GM21381 (cell line): ENCODE measurements around the gene MAP3K9.

Experiments
- ATAC-seq: cut with Tn5 transposase; IDR thresholded peaks from one replicate; pipeline ENCODE4 v1.9.1; 2021; ENCODE audit warnings: mild to moderate bottlenecking, moderate library complexity; ENCODE audit not compliant: unreplicated experiment

MAP3K9 gene

DNA sequence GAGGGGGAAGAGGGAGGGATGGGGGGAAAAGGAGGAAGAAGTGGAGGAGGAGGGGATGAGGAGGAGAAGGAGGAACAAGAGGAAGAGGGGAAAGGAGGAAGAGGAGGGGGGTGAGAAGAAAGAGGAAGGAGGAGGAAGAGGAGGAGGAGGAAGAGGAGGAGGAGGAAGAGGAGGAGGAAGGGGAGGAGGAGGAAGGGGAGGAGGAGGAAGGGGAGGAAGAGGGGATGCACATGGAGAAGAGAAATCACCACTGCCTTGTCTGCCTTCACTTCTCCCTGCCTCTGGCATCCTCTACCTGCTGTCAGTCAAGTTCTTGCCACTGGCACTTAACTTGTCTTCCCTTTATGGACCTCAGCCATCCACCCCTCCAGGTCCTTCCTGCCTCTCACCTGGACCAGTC, 107.7 kb downstream of the MAP3K9 start:
- no peak for ATAC-seq

DNA sequence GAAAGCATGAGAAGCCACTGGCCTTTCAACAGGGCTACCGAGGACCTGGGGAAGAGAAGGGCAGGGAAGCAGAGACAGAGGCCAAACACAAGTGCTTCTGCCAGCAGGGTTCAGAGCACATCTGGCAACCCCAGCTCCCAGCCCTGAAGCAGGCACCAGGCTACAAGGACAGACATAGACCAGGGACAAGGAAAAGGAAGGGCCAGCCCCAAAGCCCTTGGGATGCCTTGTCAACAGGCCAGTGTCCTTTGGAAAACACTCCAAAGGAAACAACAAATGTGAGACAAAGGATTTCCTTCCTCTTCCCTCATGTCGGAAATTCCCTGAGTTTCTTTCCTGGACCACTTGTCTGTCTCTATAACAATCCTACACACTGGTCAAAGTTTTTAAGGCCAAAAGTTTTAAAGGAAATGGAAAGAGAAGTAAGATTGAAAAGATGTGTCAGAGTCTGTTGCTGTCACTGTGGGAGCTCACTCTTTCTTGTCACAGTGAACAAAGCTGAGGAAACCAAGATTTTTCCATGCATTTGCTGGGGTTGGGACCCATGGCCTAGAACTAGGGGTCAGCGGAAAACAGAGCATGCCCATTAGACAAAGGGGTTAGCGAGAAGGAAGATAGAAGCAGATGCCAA, 108.2 kb downstream of the MAP3K9 start:
- ATAC-seq: no peak

DNA sequence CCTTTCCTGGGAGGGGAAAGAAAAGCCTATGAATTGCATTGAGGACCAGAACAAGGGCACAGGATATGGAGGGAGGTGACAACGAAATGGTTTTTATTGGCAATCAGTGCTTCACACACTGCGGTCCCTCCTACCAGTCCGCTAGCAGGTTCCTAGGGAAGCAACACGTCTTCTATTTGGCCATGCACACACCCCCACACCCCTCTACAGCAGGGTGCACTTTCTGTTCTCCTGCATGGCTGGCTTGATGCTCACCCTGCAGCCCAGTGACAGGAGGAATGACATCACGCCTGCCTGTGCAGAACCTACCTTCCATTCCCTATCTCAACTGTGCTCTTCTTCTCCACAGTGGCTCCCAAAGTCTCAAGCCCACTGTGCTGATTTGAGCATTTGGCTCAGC, 109.7 kb downstream of the MAP3K9 start:
- no peak for ATAC-seq

DNA sequence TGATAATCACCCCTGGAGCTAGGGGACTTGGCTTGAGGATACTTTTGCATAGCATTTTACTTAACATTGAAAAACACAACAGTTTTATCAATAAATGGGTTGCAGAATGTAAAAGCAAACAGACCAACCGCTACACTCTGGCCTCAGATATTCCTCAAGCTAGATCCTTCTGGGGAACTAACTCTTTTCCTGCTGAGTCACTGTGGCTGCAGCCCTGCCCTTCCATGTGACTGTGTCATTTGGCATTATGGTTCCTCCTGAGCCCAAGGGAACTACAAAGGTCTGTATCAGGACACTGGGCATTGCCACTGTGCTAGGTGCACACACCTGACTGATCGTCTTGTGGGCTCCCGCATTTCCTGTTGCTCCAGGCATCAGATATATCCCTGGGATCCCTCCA, 111.0 kb downstream of the MAP3K9 start:
- ATAC-seq: no peak

DNA sequence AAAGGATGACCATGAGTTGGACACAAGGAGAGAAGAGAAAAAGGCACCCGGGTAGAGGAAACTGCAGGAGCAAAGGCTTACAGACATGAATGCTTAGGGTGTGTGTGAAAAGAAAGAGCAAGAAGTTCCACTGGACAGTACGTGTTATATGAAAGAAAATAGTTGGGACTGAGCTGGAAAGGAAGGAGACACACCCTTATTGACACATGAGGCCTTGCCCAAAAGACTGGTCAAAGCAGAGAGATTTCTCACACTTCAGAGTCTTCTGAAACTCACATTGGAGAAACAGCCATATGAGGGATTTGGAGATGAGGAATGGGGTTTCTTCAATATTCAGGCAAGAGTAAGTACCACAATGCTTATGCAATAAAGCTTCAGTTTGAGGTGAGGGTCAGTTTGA, 111.6 kb downstream of the MAP3K9 start:
- ATAC-seq: no peak

DNA sequence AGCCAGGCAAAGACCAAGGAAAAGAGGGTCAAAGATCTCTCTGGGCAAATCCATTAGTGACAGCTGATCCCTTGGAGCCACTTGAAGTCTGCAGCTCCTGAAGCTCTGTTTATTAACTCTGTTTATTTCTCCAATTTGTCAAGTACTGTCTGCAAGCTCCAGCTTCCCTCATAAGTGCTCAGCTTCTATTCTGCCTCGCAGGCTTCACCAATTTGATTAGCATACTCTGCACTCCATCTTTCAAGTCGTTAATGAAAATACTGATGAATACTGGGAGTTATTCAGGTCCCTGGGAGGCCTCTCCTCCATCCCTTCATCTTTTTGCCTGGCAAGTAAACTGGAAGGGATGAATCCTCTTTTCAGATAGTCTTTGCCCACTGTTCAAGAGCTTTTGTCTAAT, 113.3 kb downstream of the MAP3K9 start:
- ATAC-seq: no peak

DNA sequence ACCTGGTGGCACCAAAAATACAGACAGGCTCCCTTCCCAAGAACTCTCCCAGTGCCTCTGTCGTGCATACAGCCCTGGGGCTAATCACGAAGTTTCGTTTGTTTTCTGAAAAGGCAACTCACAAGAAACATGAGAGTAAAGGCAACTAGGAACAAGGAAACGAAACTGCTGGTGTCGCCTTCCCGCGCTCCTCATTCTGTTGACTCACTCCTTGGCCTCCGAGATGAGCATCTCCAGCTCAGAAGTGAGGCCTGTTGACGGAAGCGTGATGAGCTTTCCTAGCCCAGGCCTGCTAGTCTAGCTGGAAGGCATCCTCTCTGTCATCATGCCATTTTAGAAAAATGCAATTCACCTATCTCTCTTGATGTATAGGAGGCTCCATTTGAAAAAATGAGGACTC, 117.1 kb downstream of the MAP3K9 start:
- no peak for ATAC-seq

DNA sequence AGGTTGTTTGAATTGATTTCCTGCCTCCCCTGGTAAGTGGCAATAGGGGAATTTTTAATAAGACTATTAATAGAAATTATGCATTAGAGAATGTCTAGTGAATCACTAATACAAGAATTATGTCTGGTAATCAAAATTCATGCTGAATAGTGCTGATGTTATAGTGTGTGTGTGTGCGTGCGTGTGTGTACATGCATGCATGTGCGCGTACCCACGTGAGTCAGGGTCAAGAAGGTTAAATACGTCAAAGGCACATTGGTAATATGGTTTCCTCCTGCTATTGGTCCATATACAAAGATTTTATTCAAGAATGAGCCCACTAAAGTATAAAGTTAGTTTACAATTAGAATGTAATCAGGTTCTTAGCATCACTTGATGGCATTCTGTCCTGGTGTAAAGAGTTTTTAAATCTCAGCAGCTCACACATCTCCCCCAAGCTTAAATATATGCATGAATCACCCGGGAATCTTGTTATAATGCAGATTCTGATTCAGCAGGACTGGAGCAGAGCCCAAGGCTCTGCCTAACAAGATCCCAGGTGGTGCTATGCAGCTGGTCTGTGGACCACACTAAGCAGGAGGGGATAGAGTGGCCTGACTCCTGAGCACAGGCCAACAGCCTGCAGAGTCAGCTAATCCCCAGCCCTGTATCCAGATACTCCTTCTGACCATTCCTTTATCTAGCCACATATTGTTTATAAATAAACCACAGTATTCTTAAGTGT, 123.7 kb downstream of the MAP3K9 start:
- ATAC-seq: no peak

DNA sequence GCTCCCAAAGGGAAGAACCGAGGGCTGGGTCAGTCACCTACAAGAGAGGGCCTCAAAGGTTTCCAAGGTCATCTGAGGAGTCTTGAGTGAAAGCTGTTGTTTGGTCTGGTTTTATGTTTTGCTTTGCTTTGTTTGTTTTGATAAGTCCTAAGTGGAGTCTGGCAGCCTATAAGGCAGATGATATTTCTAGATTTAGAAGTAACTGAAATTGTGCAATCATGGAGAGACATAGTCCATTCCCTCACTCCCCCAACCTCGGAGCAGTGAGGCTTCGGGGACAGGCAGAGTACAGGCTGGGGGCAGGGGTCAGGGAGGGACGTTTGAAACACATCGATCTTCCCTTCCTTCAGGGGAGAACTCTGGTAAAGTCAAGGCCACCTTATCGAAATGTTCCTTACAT, 125.3 kb downstream of the MAP3K9 start:
- no peak for ATAC-seq

DNA sequence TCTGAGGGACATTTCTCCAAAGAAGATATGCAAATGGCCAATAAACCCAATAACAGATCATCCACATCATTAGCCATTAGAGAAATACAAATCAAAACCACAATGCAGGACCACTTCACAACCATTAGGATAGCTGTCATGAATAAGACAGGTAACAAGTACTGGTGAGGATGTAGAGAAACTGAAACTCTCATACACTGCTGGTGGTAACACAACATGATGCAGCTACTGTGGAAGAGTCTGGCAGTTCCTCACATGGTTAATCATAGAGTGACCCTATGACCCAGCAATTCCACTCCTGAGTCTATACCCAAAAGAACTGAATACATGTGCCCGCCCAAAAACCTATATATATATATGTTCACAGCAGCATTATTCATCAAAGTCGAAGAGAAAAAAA, 128.6 kb downstream of the MAP3K9 start:
- no peak for ATAC-seq

DNA sequence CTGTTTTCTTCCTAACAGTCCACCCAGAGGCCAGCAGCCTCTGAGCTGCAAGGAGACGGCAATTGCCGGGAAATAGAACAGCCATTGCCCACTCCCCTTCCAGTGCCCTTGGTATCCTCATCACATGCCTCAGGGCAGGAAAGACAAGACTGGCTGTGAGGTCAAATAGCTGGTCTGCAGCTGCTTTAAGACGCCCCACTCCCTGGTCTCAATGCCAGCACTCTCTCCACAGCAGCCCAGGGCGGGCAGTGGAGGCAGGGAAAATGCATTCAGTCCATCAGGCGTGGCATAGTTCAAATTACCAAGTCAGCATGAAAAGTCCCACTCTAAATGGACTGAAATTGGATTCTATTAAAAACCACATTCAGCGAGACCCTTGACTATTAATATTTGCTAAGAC, 132.0 kb downstream of the MAP3K9 start:
- no peak for ATAC-seq
